Omental fat pad (tissue), 4 donors: ENCODE measurements around the gene FBXL15. TPM values are rescaled to one million over a fixed set of nuclear protein-coding genes. Genes with fewer than 3 reads are reported as not detected.

Source experiments
- ATAC-seq: fragments of 150-250 bp; one replicate; pipeline ENCODE4 v1.9.1; 2016; ENCODE audit warnings: mild to moderate bottlenecking, moderate library complexity; ENCODE audit not compliant: low FRiP score
- DNase-seq: peaks from one replicate; pipeline ENCODE4 v3.0.0-alpha.2; 2019; ENCODE audit warnings: low spot score
- CTCF ChIP-seq, 3 donors: fragments of 450-650 bp; IDR thresholded peaks; one replicate each; pipeline ENCODE4 v1.5.1; 2016 to 2017; ENCODE audit warnings: antibody characterized with exemption in 3 of 3, mild to moderate bottlenecking in 3 of 3, moderate library complexity in 2 of 3
- total RNA-seq, 4 donors: library from RNA; depleted of rRNA; stranded (reverse); fragments of >200 nt; gene quantifications; one replicate each; pipeline ENCODE4 v1.1.0, GENCODE V29; 2016

Gene FBXL15
- total RNA-seq, 4 donors from 2014 or later = 11.7 to 16.8 (median 15.0) TPM

DNA sequence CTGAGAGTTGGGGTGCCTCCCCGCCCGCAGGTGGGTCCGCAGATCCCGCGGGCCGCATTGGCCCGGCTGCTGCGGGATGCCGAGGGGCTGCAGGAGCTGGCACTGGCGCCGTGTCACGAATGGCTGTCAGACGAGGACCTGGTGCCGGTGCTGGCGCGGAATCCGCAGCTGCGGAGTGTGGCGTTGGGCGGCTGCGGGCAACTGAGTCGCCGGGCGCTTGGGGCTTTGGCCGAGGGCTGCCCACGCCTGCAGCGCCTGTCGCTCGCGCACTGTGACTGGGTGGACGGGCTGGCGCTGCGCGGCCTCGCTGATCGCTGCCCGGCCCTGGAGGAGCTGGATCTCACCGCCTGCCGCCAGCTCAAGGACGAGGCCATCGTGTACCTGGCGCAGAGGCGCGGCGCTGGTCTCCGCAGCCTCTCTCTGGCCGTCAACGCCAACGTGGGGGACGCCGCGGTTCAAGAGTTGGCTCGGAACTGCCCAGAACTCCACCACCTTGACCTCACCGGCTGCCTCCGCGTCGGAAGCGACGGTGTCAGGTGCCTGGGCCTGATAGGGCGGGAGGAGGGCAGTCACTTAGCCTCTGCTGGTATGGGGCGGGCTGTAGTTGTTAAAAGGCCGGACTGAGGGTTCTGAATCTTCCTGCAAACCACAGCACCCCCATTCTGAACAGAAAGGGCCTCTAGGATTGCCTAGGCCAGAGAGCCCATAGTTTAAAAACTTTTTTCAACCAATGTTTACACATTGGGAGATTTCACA lies 1.3 kb downstream of the FBXL15 start:
- TF ChIP-seq CTCF (IDR thresholded peaks at IDR 0.05) = no peak
- DNase-seq (no peak), ATAC-seq (peak; percentile 11)

DNA sequence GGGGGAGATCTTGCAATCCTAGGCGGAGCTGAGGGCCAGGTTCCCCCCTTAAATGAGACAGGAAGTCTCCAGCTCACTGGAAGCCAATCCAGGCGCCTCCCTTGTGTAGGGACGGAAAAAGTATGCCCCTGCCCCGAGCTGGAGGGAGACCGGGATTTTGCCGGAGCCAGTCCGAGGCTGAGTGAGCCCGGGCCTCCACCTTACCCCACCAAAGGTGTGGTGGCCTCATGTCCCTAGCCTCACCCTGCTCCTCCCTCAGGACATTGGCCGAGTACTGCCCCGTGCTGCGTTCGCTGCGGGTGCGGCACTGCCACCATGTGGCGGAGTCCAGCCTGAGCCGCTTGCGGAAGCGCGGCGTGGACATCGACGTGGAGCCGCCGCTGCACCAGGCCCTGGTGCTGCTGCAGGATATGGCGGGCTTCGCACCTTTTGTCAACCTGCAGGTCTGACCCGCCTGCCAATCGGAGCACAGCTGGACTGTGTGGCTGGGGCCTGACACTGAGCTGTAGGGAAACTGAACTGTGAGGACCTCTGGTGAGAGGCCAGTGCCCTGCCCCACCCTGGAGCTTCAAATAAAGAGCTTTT lies 2.0 kb downstream of the FBXL15 start:
- ATAC-seq (peak; percentile 59), DNase-seq (no peak)
- peak in 1 of 3 donors; percentile 42 for TF ChIP-seq CTCF (IDR thresholded peaks at IDR 0.05)

DNA sequence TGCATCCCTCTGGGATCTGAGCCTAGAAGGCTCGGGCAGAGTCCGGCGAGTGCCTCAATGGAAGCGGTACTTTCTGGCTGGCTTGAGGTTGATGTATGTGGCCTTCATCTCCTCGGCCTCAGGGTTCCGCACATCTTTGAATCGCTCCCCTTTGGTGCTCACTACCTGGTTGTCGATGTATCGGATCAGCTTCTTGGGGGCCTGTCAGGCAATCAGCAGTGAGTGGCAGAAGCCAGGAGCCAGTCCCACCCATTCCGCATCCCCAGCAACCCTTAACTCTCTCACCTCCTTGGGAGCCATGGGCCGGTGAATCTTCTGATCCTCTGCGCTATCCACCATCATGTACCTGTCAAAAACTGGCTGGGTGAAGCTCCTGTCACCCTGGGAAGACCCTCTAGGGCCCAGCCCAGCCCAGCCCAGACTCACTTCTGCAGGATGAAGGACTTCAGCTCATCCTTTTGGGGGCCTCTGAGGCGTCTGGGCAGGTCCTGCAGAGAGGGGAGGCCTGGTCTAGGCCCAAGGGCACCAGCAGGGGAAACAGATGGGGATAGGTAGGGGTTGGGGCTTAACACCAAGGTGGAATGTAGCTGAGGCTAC lies 2.8 kb downstream of the FBXL15 start:
- ATAC-seq = no peak
- no peak for TF ChIP-seq CTCF (IDR thresholded peaks at IDR 0.05)
- DNase-seq = no peak

GRCh38 chr10:102424145-102424544 lies 3.5 kb downstream of the FBXL15 start:
- DNase-seq (no peak), ATAC-seq (no peak)
- no peak for TF ChIP-seq CTCF (IDR thresholded peaks at IDR 0.05)

DNA sequence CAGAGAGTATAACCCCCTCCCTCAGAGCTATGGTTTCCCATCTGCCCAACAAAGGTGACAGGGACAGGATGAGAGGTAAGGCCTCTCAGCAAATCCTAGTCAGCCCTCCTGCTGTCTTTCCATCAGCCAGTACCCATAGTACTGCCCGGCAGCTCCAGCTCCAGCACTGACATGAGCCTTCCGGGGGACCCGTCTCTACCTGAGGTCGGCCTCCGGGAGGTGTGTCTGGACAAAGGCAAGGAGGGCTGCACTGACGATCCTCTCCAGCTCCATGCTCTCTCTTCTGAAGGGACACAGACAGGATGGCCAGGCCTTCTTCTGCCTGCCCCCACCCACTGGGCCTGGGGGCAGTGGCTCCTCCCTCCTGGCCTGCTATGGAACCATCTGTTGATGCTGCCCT lies 4.3 kb downstream of the FBXL15 start:
- no peak for DNase-seq
- TF ChIP-seq CTCF (IDR thresholded peaks at IDR 0.05) = no peak
- ATAC-seq = no peak

GRCh38 chr10:102425444-102425843 lies 4.8 kb downstream of the FBXL15 start:
- ATAC-seq (no peak), DNase-seq (no peak)
- TF ChIP-seq CTCF (IDR thresholded peaks at IDR 0.05) = no peak
